GM23248 (cell line): ENCODE results near the gene KDM1A. TPM values are rescaled to one million over a fixed set of nuclear protein-coding genes. Genes with fewer than 3 reads are reported as not detected.
A peak's percentile ranks its signal among the peaks of the same experiment; 100 is the strongest.

ENCODE experiments used
- DNase-seq: peaks from one replicate; pipeline ENCODE4 v3.0.0-alpha.2; 2015
- H2AFZ ChIP-seq: fragments of 200-600 bp; sonication (generic); 2 replicates; pipeline ENCODE4 v1.6.1; 2016; ENCODE audit warnings: antibody characterized with exemption
- H3F3A ChIP-seq: fragments of 200-600 bp; sonication (generic); 2 replicates; pipeline ENCODE4 v1.6.1; 2016; ENCODE audit warnings: mild to moderate bottlenecking, antibody characterized with exemption, mixed run types; ENCODE audit not compliant: insufficient read depth
- H3K27ac ChIP-seq: fragments of 200-600 bp; sonication (generic); 2 replicates; pipeline ENCODE4 v1.5.1; 2016; ENCODE audit warnings: mild to moderate bottlenecking
- H3K27me3 ChIP-seq: fragments of 200-600 bp; sonication (generic); replicated peaks from 2 replicates; pipeline ENCODE4 v1.6.1; 2016; ENCODE audit warnings: mild to moderate bottlenecking; ENCODE audit not compliant: insufficient read depth
- H3K36me3 ChIP-seq: fragments of 200-600 bp; sonication (generic); 2 replicates; pipeline ENCODE4 v1.6.1; 2016; ENCODE audit warnings: low read depth, mild to moderate bottlenecking
- H3K4me1 ChIP-seq: fragments of 200-600 bp; sonication (generic); 2 replicates; pipeline ENCODE4 v1.6.1; 2016; ENCODE audit warnings: mild to moderate bottlenecking; ENCODE audit not compliant: insufficient read depth
- H3K4me2 ChIP-seq: fragments of 200-600 bp; sonication (generic); one replicate; pipeline ENCODE4 v1.6.1; 2016; ENCODE audit warnings: mild to moderate bottlenecking; ENCODE audit not compliant: unreplicated experiment
- H3K4me3 ChIP-seq: fragments of 200-600 bp; sonication (generic); 2 replicates; pipeline ENCODE4 v1.5.1; 2016; ENCODE audit warnings: mild to moderate bottlenecking
- H3K79me2 ChIP-seq: fragments of 200-600 bp; sonication (generic); 2 replicates; pipeline ENCODE4 v1.6.1; 2016; ENCODE audit warnings: mild to moderate bottlenecking; ENCODE audit not compliant: insufficient read depth
- H3K9ac ChIP-seq: fragments of 200-600 bp; sonication (generic); 2 replicates; pipeline ENCODE4 v1.6.1; 2016; ENCODE audit warnings: mild to moderate bottlenecking
- H3K9me2 ChIP-seq: fragments of 200-600 bp; sonication (generic); 2 replicates; pipeline ENCODE4 v1.6.1; 2016; ENCODE audit warnings: mixed run types, mild to moderate bottlenecking, moderate library complexity; ENCODE audit not compliant: insufficient read depth
- H3K9me3 ChIP-seq: fragments of 200-600 bp; sonication (generic); one replicate; pipeline ENCODE4 v1.6.1; 2017; ENCODE audit warnings: low read depth
- H4K20me1 ChIP-seq: fragments of 200-600 bp; sonication (generic); 2 replicates; pipeline ENCODE4 v1.6.0; 2016; ENCODE audit not compliant: insufficient read depth
- EZH2 ChIP-seq: fragments of 200-600 bp; sonication (generic); IDR thresholded peaks from 2 replicates; pipeline ENCODE4 v1.6.1; 2018; ENCODE audit warnings: antibody characterized with exemption, mild to moderate bottlenecking; ENCODE audit not compliant: insufficient read depth, poor library complexity, severe bottlenecking
- EZH2phosphoT487 ChIP-seq: fragments of 200-600 bp; sonication (generic); IDR thresholded peaks from 2 replicates; pipeline ENCODE4 v1.6.1; 2018; ENCODE audit warnings: antibody characterized with exemption, moderate library complexity, mild to moderate bottlenecking, low read depth; ENCODE audit not compliant: insufficient read depth
- WGBS, 2 experiments: methylation state at CpG; one replicate each; pipeline ENCODE4 v1.1.6; 2015 to 2017; ENCODE audit warnings: low lambda C conversion rate in 2 of 2, low coverage in 1 of 2; ENCODE audit errors: missing lambda C conversion rate in 2 of 2; 5-methylcytosine and 5-hydroxymethylcytosine counted together
- in situ Hi-C: fragments of 300-500 bp; cut with MboI; formaldehyde crosslinking; loops from 2 replicates; pipeline ENCODE4 v1.15.0; 2020
- polyA plus RNA-seq: library from polyadenylated mRNA; unstranded; fragments of >200 nt; fragmentation: Nextera tagmentation; extraction: Ambion mirVana; gene quantifications from 2 replicates; pipeline ENCODE4 v1.2.1, GENCODE V29; 2016
- total RNA-seq: library from RNA; depleted of rRNA; stranded (reverse); fragments of >200 nt; shearing (Covaris generic); gene quantifications from 2 replicates; pipeline ENCODE4 v1.2.3, GENCODE V29; 2014

Gene KDM1A
- total and polyA plus RNA-seq, 2 experiments from 2014 or later = 30.3 to 62.5 TPM

- no peaks in the 10 kb centered on the region for H4K20me1 ChIP-seq
- in situ Hi-C loops = no loop called here
- H3K27me3 ChIP-seq = no peaks in the 10 kb centered on the region
- peak overlapping the region; percentile 87 for H3K27ac ChIP-seq
- H3K9ac ChIP-seq = peak overlapping the region; percentile 60; the same call in 1 of the 2 replicates
- H3K9me2 ChIP-seq = no peaks in the 10 kb centered on the region
- 73 to 74% methylated on average over 2 of the region's 2 CpGs for WGBS, 2 experiments
- H3K9me3 ChIP-seq = no peaks in the 10 kb centered on the region
- DNase-seq = peak; percentile 18
- H3K4me3 ChIP-seq = peak overlapping the region; percentile 16; the same call in 1 of the 2 replicates
- no peak for TF ChIP-seq EZH2
- no peak for TF ChIP-seq EZH2phosphoT487
- H3K79me2 ChIP-seq = peaks cover 58% of the 10 kb centered on the region
- no peaks in the 10 kb centered on the region for H3K36me3 ChIP-seq
- no peak overlapping the region for H2AFZ ChIP-seq
- H3F3A ChIP-seq = peaks cover 53% of the 10 kb centered on the region
- peaks cover 55% of the 10 kb centered on the region for H3K4me1 ChIP-seq
- peak overlapping the region; percentile 72 for H3K4me2 ChIP-seq
Observed at GRCh38 chr1:23101887-23102286, 82.6 kb downstream of the KDM1A start.

GRCh38 chr1:23102289-23102688, 83.0 kb downstream of the KDM1A start:
- 0 out of 2 replicates have a peak overlapping the region, but pooled peaks have one; percentile 0 for H3K4me3 ChIP-seq
- H3K27me3 ChIP-seq = no peaks in the 10 kb centered on the region
- H2AFZ ChIP-seq = no peak overlapping the region
- peaks cover 58% of the 10 kb centered on the region for H3K79me2 ChIP-seq
- H3K9ac ChIP-seq = peak overlapping the region; percentile 60; the same call in 1 of the 2 replicates
- WGBS, 2 experiments = 0 to 8% methylated on average over 1 of the region's 1 CpG
- no peaks in the 10 kb centered on the region for H3K9me2 ChIP-seq
- TF ChIP-seq EZH2 = no peak
- no peak for TF ChIP-seq EZH2phosphoT487
- H3K9me3 ChIP-seq = no peaks in the 10 kb centered on the region
- peak overlapping the region; percentile 87 for H3K27ac ChIP-seq
- no peaks in the 10 kb centered on the region for H3K36me3 ChIP-seq
- peaks cover 55% of the 10 kb centered on the region for H3K4me1 ChIP-seq
- H3F3A ChIP-seq = peaks cover 53% of the 10 kb centered on the region
- H3K4me2 ChIP-seq = peak overlapping the region; percentile 72
- peak; percentile 62 for DNase-seq
- H4K20me1 ChIP-seq = no peaks in the 10 kb centered on the region
- in situ Hi-C loops = no loop called here

- peaks cover 48% of the 10 kb centered on the region for H3F3A ChIP-seq
- in situ Hi-C loops = no loop called here
- peaks cover 58% of the 10 kb centered on the region for H3K79me2 ChIP-seq
- peak; percentile 59 for DNase-seq
- no peaks in the 10 kb centered on the region for H3K9me3 ChIP-seq
- peak overlapping the region; percentile 87 for H3K27ac ChIP-seq
- no peak overlapping the region for H3K4me3 ChIP-seq
- no peak overlapping the region for H2AFZ ChIP-seq
- no peaks in the 10 kb centered on the region for H3K9me2 ChIP-seq
- TF ChIP-seq EZH2 = no peak
- no peak for TF ChIP-seq EZH2phosphoT487
- WGBS, 2 experiments = 69 to 73% methylated on average over 10 of the region's 10 CpGs
- H3K4me2 ChIP-seq = peak overlapping the region; percentile 72
- no peaks in the 10 kb centered on the region; the same call in 1 of the 2 replicates for H3K36me3 ChIP-seq
- H3K27me3 ChIP-seq = no peaks in the 10 kb centered on the region
- H4K20me1 ChIP-seq = no peaks in the 10 kb centered on the region
- no peak overlapping the region for H3K9ac ChIP-seq
- peaks cover 50% of the 10 kb centered on the region for H3K4me1 ChIP-seq
Observed at GRCh38 chr1:23103001-23103889, 84.0 kb downstream of the KDM1A start.

- H3K9ac ChIP-seq = no peak overlapping the region
- 91 to 98% methylated on average over 4 of the region's 4 CpGs for WGBS, 2 experiments
- H3K4me1 ChIP-seq = peaks cover 24% of the 10 kb centered on the region
- no peaks in the 10 kb centered on the region for H4K20me1 ChIP-seq
- no peak for TF ChIP-seq EZH2
- no peak for TF ChIP-seq EZH2phosphoT487
- no peaks in the 10 kb centered on the region; the same call in 1 of the 2 replicates for H3K36me3 ChIP-seq
- H3K9me3 ChIP-seq = no peaks in the 10 kb centered on the region
- H2AFZ ChIP-seq = no peak overlapping the region
- no peak overlapping the region for H3K4me3 ChIP-seq
- in situ Hi-C loops = no loop called here
- DNase-seq = no peak
- no peak overlapping the region for H3K27ac ChIP-seq
- no peak overlapping the region for H3K4me2 ChIP-seq
- H3K27me3 ChIP-seq = no peaks in the 10 kb centered on the region
- H3K79me2 ChIP-seq = peaks cover 97% of the 10 kb centered on the region
- no peaks in the 10 kb centered on the region for H3F3A ChIP-seq
- H3K9me2 ChIP-seq = no peaks in the 10 kb centered on the region
Observed at GRCh38 chr1:23108918-23109533, 89.8 kb downstream of the KDM1A start.
